CD4-positive, alpha-beta memory T cell (primary cell): ENCODE results near the gene DGKZ. TPM values are rescaled to one million over a fixed set of nuclear protein-coding genes. Genes with fewer than 3 reads are reported as not detected.

Experiments
- CTCF ChIA-PET: fragments of 350-600 bp; sonication (Branson Sonifier 250); formaldehyde crosslinking; loops from one replicate; lab custom pipeline; 2021; ENCODE audit warnings: inconsistent platforms; ENCODE audit not compliant: partially characterized antibody; lab: Charles Lee
- POLR2A ChIA-PET: fragments of 350-600 bp; sonication (Branson Sonifier 250); formaldehyde crosslinking; loops from one replicate; lab custom pipeline; 2021; ENCODE audit not compliant: partially characterized antibody; lab: Charles Lee
- DNase-seq, 5 donors: peaks; one replicate each; pipeline versions ENCODE4 v3.0.0 to v3.0.0-alpha.2; 2020 to 2022; ENCODE audit warnings: mixed read lengths in 1 of 5
- H3K27ac ChIP-seq: one replicate; pipeline ENCODE4 v1.7.0; 2013; ENCODE audit warnings: low read depth, low read length
- H3K27me3 ChIP-seq: 2 replicates; pipeline ENCODE4 v1.7.0; 2013; ENCODE audit warnings: mild to moderate bottlenecking, low read length, moderate library complexity; ENCODE audit not compliant: insufficient read depth
- H3K36me3 ChIP-seq: 2 replicates; pipeline ENCODE4 v1.7.0; 2013; ENCODE audit warnings: mild to moderate bottlenecking, low read length, moderate library complexity; ENCODE audit not compliant: insufficient read depth
- H3K4me1 ChIP-seq: 2 replicates; pipeline ENCODE4 v1.7.0; 2013; ENCODE audit warnings: mild to moderate bottlenecking, low read length, moderate library complexity; ENCODE audit not compliant: insufficient read depth
- H3K4me3 ChIP-seq, 2 donors: one replicate each; pipeline ENCODE4 v1.7.0; 2013; ENCODE audit warnings: low read length in 2 of 2, mild to moderate bottlenecking in 1 of 2
- H3K9me3 ChIP-seq, 2 donors: one replicate each; pipeline ENCODE4 v1.7.0; 2013; ENCODE audit warnings: low read length in 2 of 2, control low read depth in 1 of 2; ENCODE audit not compliant: control insufficient read depth in 1 of 2
- H3K27ac Mint-ChIP-seq, 7 donors: one replicate each; pipeline ENCODE4 v1.8.0; 2020 to 2021; ENCODE audit warnings: mixed read lengths in 7 of 7, mild to moderate bottlenecking in 6 of 7, inconsistent platforms in 3 of 7, moderate library complexity in 3 of 7
- H3K27me3 Mint-ChIP-seq, 2 donors: one replicate each; pipeline ENCODE4 v1.8.0; 2020 to 2021; ENCODE audit warnings: mixed read lengths in 2 of 2
- H3K36me3 Mint-ChIP-seq, 2 donors: one replicate each; pipeline ENCODE4 v1.8.0; 2020 to 2021; ENCODE audit warnings: mixed read lengths in 2 of 2, inconsistent platforms in 1 of 2, mild to moderate bottlenecking in 1 of 2
- H3K4me1 Mint-ChIP-seq, 4 donors: one replicate each; pipeline ENCODE4 v1.8.0; 2020 to 2021; ENCODE audit warnings: mixed read lengths in 4 of 4, mild to moderate bottlenecking in 1 of 4
- H3K4me3 Mint-ChIP-seq, 8 donors: one replicate each; pipeline ENCODE4 v1.8.0; 2020 to 2021; ENCODE audit warnings: mixed read lengths in 8 of 8, mild to moderate bottlenecking in 7 of 8, moderate library complexity in 6 of 8, inconsistent platforms in 3 of 8
- H3K9me3 Mint-ChIP-seq, 8 donors: one replicate each; pipeline ENCODE4 v1.8.0; 2020 to 2021; ENCODE audit warnings: mixed read lengths in 8 of 8, mild to moderate bottlenecking in 5 of 8, inconsistent platforms in 3 of 8, moderate library complexity in 1 of 8
- intact Hi-C: fragments of 100-400 bp; cut with micrococcal nuclease; formaldehyde crosslinking; loops from one replicate; pipeline ENCODE4 v1.15.1; 2023
- polyA plus RNA-seq, 2 donors: library from polyadenylated mRNA; unstranded; fragments of 300-500 nt; fragmentation: Illumina TruSeq; gene quantifications; one replicate each; pipeline ENCODE4 v1.2.3, GENCODE V29; 2021
- total RNA-seq, 2 experiments: library from RNA; stranded (reverse); gene quantifications; one replicate each; pipeline ENCODE4 v1.2.3, GENCODE V29; 2021

Gene DGKZ, protein sequence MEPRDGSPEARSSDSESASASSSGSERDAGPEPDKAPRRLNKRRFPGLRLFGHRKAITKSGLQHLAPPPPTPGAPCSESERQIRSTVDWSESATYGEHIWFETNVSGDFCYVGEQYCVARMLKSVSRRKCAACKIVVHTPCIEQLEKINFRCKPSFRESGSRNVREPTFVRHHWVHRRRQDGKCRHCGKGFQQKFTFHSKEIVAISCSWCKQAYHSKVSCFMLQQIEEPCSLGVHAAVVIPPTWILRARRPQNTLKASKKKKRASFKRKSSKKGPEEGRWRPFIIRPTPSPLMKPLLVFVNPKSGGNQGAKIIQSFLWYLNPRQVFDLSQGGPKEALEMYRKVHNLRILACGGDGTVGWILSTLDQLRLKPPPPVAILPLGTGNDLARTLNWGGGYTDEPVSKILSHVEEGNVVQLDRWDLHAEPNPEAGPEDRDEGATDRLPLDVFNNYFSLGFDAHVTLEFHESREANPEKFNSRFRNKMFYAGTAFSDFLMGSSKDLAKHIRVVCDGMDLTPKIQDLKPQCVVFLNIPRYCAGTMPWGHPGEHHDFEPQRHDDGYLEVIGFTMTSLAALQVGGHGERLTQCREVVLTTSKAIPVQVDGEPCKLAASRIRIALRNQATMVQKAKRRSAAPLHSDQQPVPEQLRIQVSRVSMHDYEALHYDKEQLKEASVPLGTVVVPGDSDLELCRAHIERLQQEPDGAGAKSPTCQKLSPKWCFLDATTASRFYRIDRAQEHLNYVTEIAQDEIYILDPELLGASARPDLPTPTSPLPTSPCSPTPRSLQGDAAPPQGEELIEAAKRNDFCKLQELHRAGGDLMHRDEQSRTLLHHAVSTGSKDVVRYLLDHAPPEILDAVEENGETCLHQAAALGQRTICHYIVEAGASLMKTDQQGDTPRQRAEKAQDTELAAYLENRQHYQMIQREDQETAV
- total RNA-seq, result 100 to 1,000 TPM; 230 to 235 TPM
- polyA plus RNA-seq, result 10 to 100 TPM; 34.8 to 78.9 TPM

DNA sequence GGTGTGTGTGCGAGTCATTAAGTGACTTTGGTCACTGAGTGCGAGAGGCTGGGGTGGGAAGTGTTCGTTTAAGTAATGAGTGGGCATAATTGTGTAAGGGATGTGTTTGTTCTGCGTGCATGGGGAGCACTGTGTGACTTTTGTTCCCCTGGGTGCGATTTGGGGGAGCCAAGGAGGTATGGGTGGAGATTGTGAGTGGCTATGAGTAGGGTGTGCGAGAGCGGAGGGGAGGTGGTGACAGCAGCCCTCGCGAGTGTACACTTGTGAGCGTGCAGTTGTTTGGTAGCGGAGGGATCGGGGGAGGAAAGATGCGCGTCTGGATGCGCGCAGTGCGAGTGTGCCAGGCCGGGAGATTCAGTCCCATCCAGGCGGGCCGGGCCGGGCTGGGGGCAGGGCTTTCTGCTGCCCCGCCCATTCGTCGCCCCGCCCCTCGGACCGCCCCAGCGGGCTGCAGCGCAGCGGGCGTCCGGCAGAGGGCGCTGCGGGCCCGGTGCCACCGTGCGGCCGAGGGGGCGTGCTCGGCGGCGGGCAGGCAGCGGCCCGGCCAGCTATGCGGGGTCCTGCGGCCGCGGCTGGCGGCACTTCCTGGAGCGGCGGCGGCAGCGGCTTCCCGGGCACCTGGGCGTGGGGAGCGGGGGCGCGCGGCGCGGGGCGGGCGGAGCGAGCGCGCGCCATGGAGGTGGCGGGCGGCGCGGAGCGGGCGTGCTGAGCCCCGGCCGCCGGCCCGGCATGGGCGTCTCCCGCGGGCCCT lies at the start of gene DGKZ:
TSS of gene DGKZ (plus strand) at position 578 of the 751 bp plus-strand sequence. CDS start 197 bp downstream, outside the sequence.
- Mint-ChIP-seq H3K27me3 (peaks cover 0 to 2% of the 10 kb centered on the region in 2 donors), H3K4me3 (peak within 1 kb of the TSS; percentile 92 to 99 (median 94)), H3K36me3 (peaks cover 6 to 26% of the 10 kb centered on the region in 2 donors), H3K9me3 (peaks cover 0 to 2% (median 0%) of the 10 kb centered on the region in 8 donors), H3K27ac (peak within 1 kb of the TSS; percentile 89 to 97 (median 94)), H3K4me1 (peaks cover 49 to 94% (median 76%) of the 10 kb centered on the region in 4 donors)
- peak; percentile 87 to 99 (median 95) for DNase-seq
- H3K27me3 ChIP-seq, result no peaks in the 10 kb centered on the region
- no peaks in the 10 kb centered on the region for H3K36me3 ChIP-seq
- intact Hi-C loops, result loop anchor here (1.0 to 5.0 kb wide), 4 partner anchors 16 to 270 kb away; partner anchors contain the start of genes ATG13, HARBI1 and MDK
- peak within 1 kb of the TSS; percentile 83 to 89 for H3K4me3 ChIP-seq
- peak within 1 kb of the TSS; percentile 83 for H3K27ac ChIP-seq
- peaks cover 84% of the 10 kb centered on the region for H3K4me1 ChIP-seq
- ChIA-PET POLR2A (interaction anchor here (0.8 to 14.7 kb wide), 6 partner anchors 8 to 34 kb away, joined by 3 to 334 read pairs (median 20); partner anchors contain the start of gene MDK), CTCF (interaction anchor here (0.6 to 17.9 kb wide), 10 partner anchors 7 to 42 kb away, joined by 3 to 469 read pairs (median 6); no protein-coding TSS in a partner anchor)
- no peaks in the 10 kb centered on the region for H3K9me3 ChIP-seq

DNA sequence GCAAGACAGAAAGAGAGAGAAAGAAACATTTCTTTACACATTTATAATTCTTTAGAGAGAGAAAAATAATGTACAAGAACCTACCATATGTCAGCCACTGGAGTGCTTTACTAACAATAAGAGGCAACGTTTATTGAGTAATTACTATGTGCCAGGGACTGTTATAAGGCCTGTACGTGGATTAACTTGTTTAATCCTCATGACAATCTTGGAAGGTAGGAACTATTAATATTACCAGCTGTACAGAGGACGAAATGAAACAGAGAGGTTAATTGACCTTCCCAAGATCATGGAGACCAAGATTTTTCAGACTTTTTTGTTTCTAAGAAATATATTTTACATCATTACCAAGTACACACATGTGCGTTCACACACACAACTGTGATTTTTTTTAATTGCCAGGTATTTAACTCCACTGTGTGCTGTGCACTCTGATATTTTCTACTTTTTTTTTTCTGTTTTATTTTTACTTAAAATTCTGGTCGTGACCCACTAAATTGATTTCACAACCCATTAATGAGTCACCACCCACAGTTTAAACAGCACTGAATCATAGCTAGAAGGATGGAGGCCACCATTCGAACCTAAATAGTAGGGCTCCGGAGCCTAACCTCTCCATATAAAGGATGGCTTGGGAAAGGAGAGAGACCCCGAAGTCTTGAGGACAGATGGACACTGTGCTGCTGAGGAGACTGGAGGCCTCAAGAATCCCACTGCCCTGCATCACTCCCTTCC lies 48.4 kb upstream of the DGKZ start:
- DNase-seq, result no peak
- intact Hi-C loops, result loop anchor here (5.0 kb wide), 1 partner anchor 33 kb away; no protein-coding TSS in a partner anchor
- CTCF ChIA-PET, result no interaction called here
- POLR2A ChIA-PET, result interaction anchor here (0.9 kb wide), 1 partner anchor 10 kb away, joined by 3 read pairs; no protein-coding TSS in a partner anchor
- no peaks in the 10 kb centered on the region for H3K36me3 ChIP-seq
- peaks cover 7% of the 10 kb centered on the region for H3K27me3 ChIP-seq
- Mint-ChIP-seq H3K27me3 (peaks cover 2 to 7% of the 10 kb centered on the region in 2 donors), H3K4me1 (peaks cover 3 to 11% (median 5%) of the 10 kb centered on the region in 4 donors), H3K4me3 (no peak overlapping the region), H3K36me3 (no peaks in the 10 kb centered on the region), H3K27ac (no peak overlapping the region), H3K9me3 (no peaks in the 10 kb centered on the region)
- no peak overlapping the region for H3K27ac ChIP-seq
- no peak overlapping the region for H3K4me3 ChIP-seq
- peaks cover 10% of the 10 kb centered on the region for H3K4me1 ChIP-seq
- no peaks in the 10 kb centered on the region for H3K9me3 ChIP-seq

- intact Hi-C loops, result loop anchor here (5.0 kb wide), 1 partner anchor 33 kb away; no protein-coding TSS in a partner anchor
- H3K27me3 Mint-ChIP-seq, result peaks cover 2 to 7% of the 10 kb centered on the region in 2 donors
- ChIA-PET CTCF (interaction anchor here (0.6 to 2.0 kb wide), 3 partner anchors 10 to 60 kb away, joined by 4 to 5 read pairs (median 4); no protein-coding TSS in a partner anchor), POLR2A (interaction anchor here (0.9 kb wide), 1 partner anchor 10 kb away, joined by 3 read pairs; no protein-coding TSS in a partner anchor)
- H3K9me3 ChIP-seq, result no peaks in the 10 kb centered on the region
- H3K36me3 Mint-ChIP-seq, result no peaks in the 10 kb centered on the region
- no peaks in the 10 kb centered on the region for H3K36me3 ChIP-seq
- DNase-seq, result no peak
- peaks cover 3 to 11% (median 5%) of the 10 kb centered on the region in 4 donors for H3K4me1 Mint-ChIP-seq
- no peaks in the 10 kb centered on the region for H3K9me3 Mint-ChIP-seq
- H3K27me3 ChIP-seq, result peaks cover 7% of the 10 kb centered on the region
- no peak overlapping the region for H3K4me3 ChIP-seq
- H3K4me3 Mint-ChIP-seq, result no peak overlapping the region
- H3K27ac ChIP-seq, result no peak overlapping the region
- peaks cover 10% of the 10 kb centered on the region for H3K4me1 ChIP-seq
- no peak overlapping the region for H3K27ac Mint-ChIP-seq
Measured at GRCh38 chr11:46299451-46299961, 47.8 kb upstream of the DGKZ start.

DNA sequence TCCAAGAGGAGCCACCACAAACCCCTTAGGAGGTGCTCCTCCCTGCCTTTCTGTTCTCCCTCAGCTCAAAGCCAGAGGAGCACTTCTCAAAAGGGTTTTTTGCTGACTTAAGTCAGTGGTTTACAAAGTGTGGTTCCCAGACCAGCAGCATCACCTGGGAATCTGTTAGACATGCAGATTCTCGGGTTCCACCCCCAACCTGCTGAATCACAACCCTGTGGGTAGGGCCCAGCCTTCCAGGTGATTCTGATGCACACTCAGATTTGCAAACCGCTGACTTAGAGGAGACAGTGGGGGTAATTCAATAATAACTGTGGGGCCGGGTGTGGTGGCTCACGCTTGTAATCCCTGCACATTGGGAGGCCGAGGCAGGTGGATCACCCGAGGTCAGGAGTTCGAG lies 47.0 kb upstream of the DGKZ start:
- Mint-ChIP-seq H3K27ac (no peak overlapping the region), H3K4me1 (peaks cover 3 to 7% (median 6%) of the 10 kb centered on the region in 4 donors), H3K9me3 (no peaks in the 10 kb centered on the region), H3K4me3 (no peak overlapping the region), H3K36me3 (no peaks in the 10 kb centered on the region), H3K27me3 (peaks cover 2 to 7% of the 10 kb centered on the region in 2 donors)
- CTCF ChIA-PET, result interaction anchor here (0.6 to 2.0 kb wide), 3 partner anchors 9 to 61 kb away, joined by 4 to 5 read pairs (median 4); no protein-coding TSS in a partner anchor
- Histone ChIP-seq H3K4me3 (no peak overlapping the region), H3K36me3 (no peaks in the 10 kb centered on the region), H3K27ac (no peak overlapping the region), H3K4me1 (peaks cover 10% of the 10 kb centered on the region), H3K27me3 (peaks cover 7% of the 10 kb centered on the region), H3K9me3 (no peaks in the 10 kb centered on the region)
- no peak for DNase-seq
- intact Hi-C loops, result no loop called here
- POLR2A ChIA-PET, result interaction anchor here (0.5 kb wide), 1 partner anchor 24 kb away, joined by 3 read pairs; no protein-coding TSS in a partner anchor

- Mint-ChIP-seq H3K4me3 (no peak overlapping the region), H3K27me3 (peaks cover 0 to 3% of the 10 kb centered on the region in 2 donors), H3K9me3 (no peaks in the 10 kb centered on the region), H3K36me3 (no peaks in the 10 kb centered on the region), H3K4me1 (peaks cover 0 to 2% (median 0%) of the 10 kb centered on the region in 4 donors), H3K27ac (no peak overlapping the region)
- Histone ChIP-seq H3K9me3 (no peaks in the 10 kb centered on the region), H3K27ac (no peak overlapping the region), H3K4me3 (no peak overlapping the region), H3K27me3 (peaks cover 4% of the 10 kb centered on the region), H3K36me3 (no peaks in the 10 kb centered on the region), H3K4me1 (no peaks in the 10 kb centered on the region)
- ChIA-PET CTCF (interaction anchor here (2.3 kb wide), 1 partner anchor 11 kb away, joined by 10 read pairs; no protein-coding TSS in a partner anchor), POLR2A (no interaction called here)
- intact Hi-C loops, result no loop called here
- DNase-seq, result no peak
Measured at GRCh38 chr11:46302866-46303265, 44.4 kb upstream of the DGKZ start.
